ENCODE measurements around the gene GEN1.

Gene GEN1

DNA sequence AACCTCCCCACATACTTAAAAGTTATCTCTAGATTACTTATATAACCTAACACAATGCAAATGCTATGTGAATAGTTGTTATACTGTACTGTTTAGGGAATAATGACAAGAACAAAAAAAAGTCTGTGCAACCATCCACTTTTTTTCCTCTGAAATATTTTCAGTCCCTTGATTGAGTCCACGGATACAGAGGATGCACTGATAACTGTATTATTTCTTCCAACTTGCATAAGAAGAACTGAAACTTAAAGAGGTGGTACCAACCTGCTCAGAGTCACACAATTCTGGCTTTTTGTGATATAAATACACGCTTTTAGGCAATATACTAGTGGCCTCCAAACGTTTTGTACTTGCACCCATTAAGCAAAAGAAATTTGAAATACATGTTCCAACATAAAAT, 1.7 kb upstream of the GEN1 start:
- DNase-seq (ENCODE audit: low read depth in 1 of 2, low spot score in 1 of 2) = no peak

DNA sequence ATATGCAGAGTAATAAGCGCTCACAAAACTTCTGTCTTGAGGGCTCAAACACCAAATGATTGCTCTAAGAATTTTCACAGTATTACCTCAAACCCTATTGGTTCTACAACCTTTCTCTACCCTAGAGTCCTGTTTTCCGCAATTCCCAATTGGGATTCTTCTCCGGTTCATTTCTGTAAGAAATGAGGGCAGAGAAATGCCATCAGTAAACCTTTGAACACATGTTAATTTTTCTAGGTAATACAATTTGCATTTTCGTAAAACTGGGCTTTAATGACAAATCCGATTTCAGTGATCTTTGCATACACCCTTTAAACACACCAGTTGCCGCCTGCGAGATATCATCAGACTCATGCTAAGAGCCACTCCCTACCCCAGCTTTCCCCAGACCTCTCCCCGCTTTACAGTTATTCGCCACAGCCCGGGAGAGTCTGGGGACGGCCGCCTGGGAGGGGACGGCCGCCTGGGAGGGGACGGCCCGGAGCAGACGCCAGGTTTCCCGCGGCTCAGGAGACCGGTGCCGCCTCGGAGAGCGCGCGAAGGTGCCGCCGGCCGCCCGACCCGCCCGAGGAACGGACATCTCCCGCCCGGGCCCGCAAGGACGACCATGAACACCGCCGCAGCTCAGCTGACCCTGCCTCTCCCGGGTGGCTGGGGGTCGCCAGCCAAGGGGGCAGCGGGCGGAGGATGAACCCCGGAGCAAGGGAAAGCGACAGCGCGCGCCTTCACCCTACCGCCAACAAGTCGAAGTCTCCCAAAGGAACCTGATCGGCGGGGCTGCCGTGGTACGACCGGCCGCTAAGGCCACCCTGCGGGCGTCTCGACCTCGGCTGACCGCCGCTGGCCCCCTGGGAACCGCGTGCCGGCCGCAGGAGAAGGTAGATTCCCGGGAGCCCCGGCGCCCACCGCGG, 791 bp upstream of the GEN1 start:
- peak in 1 of 2 donors; percentile 32 for DNase-seq (ENCODE audit: low read depth in 1 of 2, low spot score in 1 of 2)

- DNase-seq (ENCODE audit: low read depth in 1 of 2, low spot score in 1 of 2) = no peak
Measured at GRCh38 chr2:17754773-17755425, 961 bp downstream of the GEN1 start.

DNA sequence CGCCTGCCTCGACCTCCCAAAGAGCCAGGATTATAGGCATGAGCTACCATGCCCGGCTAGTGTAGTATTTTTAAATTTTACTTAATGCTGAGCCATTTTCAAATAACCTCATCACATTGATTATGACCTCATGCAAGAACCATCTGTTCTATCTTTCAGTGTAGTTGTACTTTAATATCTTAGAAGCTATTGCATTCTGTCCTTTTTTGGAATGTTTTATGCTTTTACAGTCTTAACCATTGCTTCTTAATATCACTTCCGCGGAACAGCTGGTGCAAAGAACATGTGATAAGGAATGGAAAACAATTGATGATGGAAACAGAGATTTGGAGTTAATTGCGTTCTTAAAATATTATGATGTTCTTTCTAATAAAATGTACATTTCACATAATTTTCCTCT, 2.7 kb downstream of the GEN1 start:
- no peak for DNase-seq (ENCODE audit: low read depth in 1 of 2, low spot score in 1 of 2)

- no peak for DNase-seq (ENCODE audit: low read depth in 1 of 2, low spot score in 1 of 2)
Measured at GRCh38 chr2:17757321-17757720, 3.4 kb downstream of the GEN1 start.

- no peak for DNase-seq (ENCODE audit: low read depth in 1 of 2, low spot score in 1 of 2)
Measured at GRCh38 chr2:17758118-17758517, 4.2 kb downstream of the GEN1 start.

- no peak for DNase-seq (ENCODE audit: low read depth in 1 of 2, low spot score in 1 of 2)
Measured at GRCh38 chr2:17759805-17760204, 5.9 kb downstream of the GEN1 start.

DNA sequence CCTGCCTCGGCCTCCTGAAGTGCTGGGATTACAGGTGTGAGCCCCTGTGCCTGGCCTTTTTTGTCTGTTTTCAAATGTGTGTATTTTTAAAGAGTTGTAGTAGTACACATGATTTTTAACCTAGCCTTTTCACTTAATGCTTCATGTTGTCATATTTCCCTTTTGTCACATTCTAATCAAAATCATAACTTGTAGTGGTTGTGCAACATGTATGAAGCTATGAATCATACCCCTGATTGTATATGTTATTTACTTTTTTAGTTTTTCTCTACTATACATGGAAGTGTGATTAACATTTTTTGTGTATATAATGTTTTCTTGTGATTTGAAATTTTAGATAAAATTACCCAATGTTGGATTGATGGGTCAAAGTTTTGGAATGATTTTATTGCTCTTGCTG, 8.5 kb downstream of the GEN1 start:
- no peak for DNase-seq (ENCODE audit: low read depth in 1 of 2, low spot score in 1 of 2)

DNA sequence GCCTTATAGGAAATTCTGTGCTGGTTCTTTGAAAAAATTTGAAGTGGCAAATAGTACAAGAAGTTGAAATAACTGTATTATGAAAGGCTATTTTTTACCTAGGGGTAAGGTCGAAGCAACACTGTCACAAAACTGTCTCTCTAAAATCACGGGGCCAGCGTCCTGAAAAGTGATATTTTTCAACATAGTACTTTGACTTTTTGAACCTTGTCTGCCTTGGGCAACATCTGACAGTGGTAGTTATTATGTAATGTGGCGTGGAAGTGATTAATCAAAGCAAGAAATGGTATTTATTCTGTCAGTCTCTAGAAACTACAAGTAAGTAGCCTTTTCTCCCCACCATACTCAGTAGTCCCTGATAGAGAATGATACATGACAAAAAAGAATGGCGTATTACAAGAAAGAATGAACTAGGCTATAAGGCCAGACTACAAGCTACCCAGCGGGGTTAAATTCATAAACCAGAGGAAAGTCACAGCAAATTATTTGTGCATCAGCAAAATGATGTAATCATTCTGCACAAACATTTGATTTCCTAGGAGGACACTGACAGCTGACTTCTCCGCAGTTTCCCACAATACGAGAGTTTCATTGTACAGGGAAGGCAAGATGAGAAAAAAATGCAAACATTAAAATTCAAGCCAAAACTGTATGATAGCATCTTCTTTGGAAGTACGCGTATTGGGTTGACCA, 9.8 kb downstream of the GEN1 start:
- no peak for DNase-seq (ENCODE audit: low read depth in 1 of 2, low spot score in 1 of 2)

GRCh38 chr2:17765398-17765797, 11.5 kb downstream of the GEN1 start:
- DNase-seq (ENCODE audit: low read depth in 1 of 2, low spot score in 1 of 2) = no peak

GRCh38 chr2:17768894-17769293, 15.0 kb downstream of the GEN1 start:
- no peak for DNase-seq (ENCODE audit: low read depth in 1 of 2, low spot score in 1 of 2)

DNA sequence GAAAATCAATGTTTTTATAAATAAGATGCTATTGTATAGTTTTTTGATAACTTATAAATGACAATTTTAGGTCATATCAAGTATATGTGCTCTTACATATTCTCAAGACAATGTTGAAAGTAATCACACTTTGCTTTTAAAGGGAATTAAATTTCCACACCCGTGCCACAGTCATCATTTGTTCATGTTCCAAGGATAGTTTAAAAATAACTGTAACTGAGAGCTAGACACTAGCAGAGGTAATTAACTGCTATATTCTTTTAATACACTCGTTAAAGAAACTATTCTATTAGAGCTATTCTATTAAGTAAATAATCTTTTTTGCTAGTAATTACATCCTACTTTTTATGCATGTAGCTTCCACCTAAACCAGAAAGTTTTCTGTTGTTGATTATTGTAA, 18.0 kb downstream of the GEN1 start:
- no peak for DNase-seq (ENCODE audit: low read depth in 1 of 2, low spot score in 1 of 2)

GRCh38 chr2:17772532-17772931, 18.6 kb downstream of the GEN1 start:
- no peak for DNase-seq (ENCODE audit: low read depth in 1 of 2, low spot score in 1 of 2)

- no peak for DNase-seq (ENCODE audit: low read depth in 1 of 2, low spot score in 1 of 2)
Measured at GRCh38 chr2:17780546-17780945, 26.6 kb downstream of the GEN1 start.

GRCh38 chr2:17781482-17781881, 27.5 kb downstream of the GEN1 start:
- DNase-seq (ENCODE audit: low read depth in 1 of 2, low spot score in 1 of 2) = no peak

DNA sequence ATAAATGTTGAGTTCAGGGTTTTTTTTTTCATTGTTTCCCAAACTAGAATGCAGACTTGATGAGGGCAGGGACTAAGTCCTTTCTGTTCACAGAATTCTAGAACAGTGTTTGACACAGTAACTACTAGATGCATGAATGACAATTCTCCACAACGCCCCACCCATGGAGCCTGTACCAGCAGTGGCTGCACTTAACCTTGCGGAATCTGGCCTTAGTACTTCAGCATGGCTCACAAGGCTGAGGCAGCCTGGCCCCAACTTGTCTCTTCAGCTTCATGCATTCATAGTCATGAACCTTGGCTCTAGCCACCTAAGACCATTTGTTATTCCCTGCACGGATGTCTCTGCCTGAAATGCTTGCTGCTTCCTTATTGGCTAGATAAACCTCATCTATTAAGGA, 32.8 kb downstream of the GEN1 start:
- DNase-seq (ENCODE audit: low read depth in 1 of 2, low spot score in 1 of 2) = no peak

- no peak for DNase-seq (ENCODE audit: low read depth in 1 of 2, low spot score in 1 of 2)
Measured at GRCh38 chr2:17788773-17789172, 34.8 kb downstream of the GEN1 start.

GRCh38 chr2:17790536-17790935, 36.6 kb downstream of the GEN1 start:
- DNase-seq (ENCODE audit: low read depth in 1 of 2, low spot score in 1 of 2) = no peak

GRCh38 chr2:17791121-17791816, 37.3 kb downstream of the GEN1 start:
- DNase-seq (ENCODE audit: low read depth in 1 of 2, low spot score in 1 of 2) = no peak

DNA sequence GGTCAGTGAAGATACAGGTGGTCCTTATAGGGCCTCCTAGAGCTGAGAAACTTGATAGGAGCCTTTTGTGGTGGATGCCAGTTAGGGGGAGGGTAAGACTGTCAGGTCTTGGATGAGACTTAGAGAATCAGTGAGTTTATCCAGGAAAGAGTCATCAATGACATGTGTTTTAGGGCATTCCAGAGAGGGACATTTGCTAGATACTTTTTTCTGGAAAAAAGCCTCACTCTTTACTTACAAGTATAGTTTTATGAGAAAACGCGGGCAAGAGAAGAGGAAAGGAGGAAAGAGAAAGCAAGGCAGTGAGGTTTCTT, 37.8 kb downstream of the GEN1 start:
- no peak for DNase-seq (ENCODE audit: low read depth in 1 of 2, low spot score in 1 of 2)

GRCh38 chr2:17792515-17792914, 38.6 kb downstream of the GEN1 start:
- no peak for DNase-seq (ENCODE audit: low read depth in 1 of 2, low spot score in 1 of 2)

GRCh38 chr2:17793296-17793695, 39.4 kb downstream of the GEN1 start:
- DNase-seq (ENCODE audit: low read depth in 1 of 2, low spot score in 1 of 2) = no peak
